H1 (cell line): ENCODE data around the gene HMGA1. TPM values are rescaled to one million over a fixed set of nuclear protein-coding genes. Genes with fewer than 3 reads are reported as not detected.

ENCODE experiments used
- JUND ChIP-seq: IDR thresholded peaks from 2 replicates; pipeline ENCODE4 v1.6.1; 2011; ENCODE audit warnings: mild to moderate bottlenecking, improper control_type of control experiment, low read length
- KDM5A ChIP-seq: fragments of 200-600 bp; IDR thresholded peaks from 2 replicates; pipeline ENCODE4 v1.7.1; 2012; ENCODE audit warnings: mild to moderate bottlenecking, low read length, inconsistent platforms, mixed read lengths
- RFX5 ChIP-seq: IDR thresholded peaks from 2 replicates; pipeline ENCODE4 v1.6.1; 2011; ENCODE audit warnings: low read depth, low read length, improper control_type of control experiment, borderline replicate concordance
- SP4 ChIP-seq: IDR thresholded peaks from 2 replicates; pipeline ENCODE4 v1.6.1; 2012; ENCODE audit warnings: low read length, inconsistent platforms
- polyA plus RNA-seq, 7 experiments: library from polyadenylated mRNA; depleted of rRNA in 3 of 7; stranded (reverse) in 5 of 7; unstranded in 2 of 7; fragments of >200 nt in 5 of 7; fragments of 200-250 nt in 2 of 7; gene quantifications; 1 replicate in 5 of 7; 2 replicates in 1 of 7; 4 replicates in 1 of 7; pipeline versions ENCODE4 v1.2.1 to v1.2.3, GENCODE V29; 2011 to 2013; ENCODE audit warnings: missing spikeins in 2 of 7, mixed read lengths in 2 of 7
- total RNA-seq: library from RNA; stranded (reverse); fragmentation: NEBNext Ultra II Directional; extraction: Animal tissue kit (Norgen Biotek cat#: 25700); gene quantifications from 2 replicates; pipeline ENCODE4 v1.2.1, GENCODE V29; 2021

HMGA1 gene
- total and polyA plus RNA-seq, 2 of the 8 experiments (the other 6 are each of a cell fraction or from before 2014, with no cell fraction given), result 1,557 to 2,636 TPM

- TF ChIP-seq RFX5, result 0 out of 2 replicates have a peak, but pooled peaks have one; percentile 5
- TF ChIP-seq KDM5A, result no peak
- TF ChIP-seq SP4, result no peak
- 0 out of 2 replicates have a peak, but pooled peaks have one; percentile 22 for TF ChIP-seq JUND
Measured at GRCh38 chr6:34248727-34249468, 12.2 kb downstream of the HMGA1 start, which contains the start of gene SMIM29 (continued).
